ENCODE measurements around the gene SLC30A10. TPM values are rescaled to one million over a fixed set of nuclear protein-coding genes. Genes with fewer than 3 reads are reported as not detected.
"Not testable (repeated sequence)": the region's sequence is repeated elsewhere in the genome, so short reads cannot be mapped to it uniquely, and the experiment has no call there.

SLC30A10 gene
- polyA plus RNA-seq, 3 donors: 0.03 TPM; not detected in 2

GRCh38 chr1:219903353-219903871 is 24.9 kb downstream of the SLC30A10 start:
- H3K27ac ChIP-seq (ENCODE audit: low read depth, low read length): no peak overlapping the region
- 77 to 87% (median 80%) methylated on average over 5 of the region's 5 CpGs for WGBS, 3 donors

DNA sequence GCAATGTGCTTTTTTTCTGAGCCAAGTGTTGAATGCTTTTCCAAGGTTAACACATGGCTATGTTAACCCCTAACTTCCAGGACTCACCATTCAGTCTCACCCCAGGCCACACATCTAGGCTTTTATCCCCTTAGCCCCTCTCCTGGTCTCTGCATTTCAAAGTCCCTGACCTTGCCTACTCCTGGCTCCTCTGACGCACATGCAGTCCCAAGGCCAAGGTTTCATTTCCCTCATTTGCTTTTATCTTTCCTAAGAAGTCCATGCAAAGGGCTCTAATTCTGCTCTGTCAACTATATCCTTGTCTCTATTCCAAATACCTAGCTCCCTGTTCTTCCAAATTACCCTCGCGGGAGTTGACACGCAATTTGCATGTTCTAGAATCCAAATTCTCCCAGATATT is 25.4 kb downstream of the SLC30A10 start:
- WGBS, 3 donors: 74 to 86% (median 84%) methylated on average over 4 of the region's 4 CpGs

DNA sequence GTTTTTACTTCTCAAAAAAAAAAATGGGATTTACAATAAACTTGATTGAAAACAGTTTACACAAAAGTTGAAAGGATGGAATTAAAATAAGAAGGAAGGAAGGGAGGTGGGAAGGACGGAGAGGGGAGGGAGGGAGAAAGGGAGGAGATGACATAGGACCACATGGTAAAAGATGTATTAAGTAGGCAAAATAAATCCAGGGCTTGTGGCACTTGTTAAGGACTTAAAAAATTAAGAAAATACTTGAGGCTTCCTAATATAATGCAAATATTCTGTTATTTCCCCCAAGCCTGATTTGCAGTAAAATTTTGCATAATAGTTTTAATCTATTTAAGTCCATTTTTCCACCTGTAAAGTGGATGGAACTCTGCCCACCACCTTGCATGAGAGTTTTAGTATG is 27.5 kb downstream of the SLC30A10 start:
- no peak overlapping the region for H3K27ac ChIP-seq (ENCODE audit: low read depth, low read length)
- 55% methylated on average over 1 of the region's 1 CpG; no CpG with 5 or more reads in 2 of the 3 donors for WGBS, 3 donors

More for the DNA sequence above, 25.4 kb downstream of the SLC30A10 start:
- H3K27ac ChIP-seq (ENCODE audit: low read depth, low read length): no peak overlapping the region

GRCh38 chr1:219900201-219900600 is 28.2 kb downstream of the SLC30A10 start:
- no peak overlapping the region for H3K27ac ChIP-seq (ENCODE audit: low read depth, low read length)
- WGBS, 3 donors: 35 to 63% (median 44%) methylated on average over 1 of the region's 1 CpG

GRCh38 chr1:219898375-219898774 is 30.0 kb downstream of the SLC30A10 start:
- no peak overlapping the region for H3K27ac ChIP-seq (ENCODE audit: low read depth, low read length)
- 82 to 85% (median 84%) methylated on average over 5 of the region's 5 CpGs for WGBS, 3 donors

DNA sequence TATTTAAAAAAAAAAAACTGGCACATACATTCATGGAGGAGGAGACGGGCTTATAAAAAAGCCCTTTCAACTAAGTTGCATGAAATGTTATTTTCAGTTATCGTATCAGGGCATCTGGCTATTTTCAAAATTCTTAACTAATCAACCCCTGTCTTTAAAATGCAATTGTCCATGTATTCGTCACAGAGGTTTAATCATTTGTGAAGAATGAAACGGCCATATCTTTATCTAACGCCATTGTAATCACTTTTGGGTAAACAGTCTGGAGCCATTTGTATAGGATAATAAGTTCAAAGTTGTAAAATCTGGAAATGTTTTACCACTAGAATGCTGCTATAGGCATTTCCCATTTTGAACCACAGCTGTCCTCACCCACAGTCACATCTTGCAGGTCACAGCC is 30.4 kb downstream of the SLC30A10 start:
- WGBS, 3 donors: 42 to 60% (median 51%) methylated on average over 5 of the region's 5 CpGs
- H3K27ac ChIP-seq (ENCODE audit: low read depth, low read length): no peak overlapping the region

DNA sequence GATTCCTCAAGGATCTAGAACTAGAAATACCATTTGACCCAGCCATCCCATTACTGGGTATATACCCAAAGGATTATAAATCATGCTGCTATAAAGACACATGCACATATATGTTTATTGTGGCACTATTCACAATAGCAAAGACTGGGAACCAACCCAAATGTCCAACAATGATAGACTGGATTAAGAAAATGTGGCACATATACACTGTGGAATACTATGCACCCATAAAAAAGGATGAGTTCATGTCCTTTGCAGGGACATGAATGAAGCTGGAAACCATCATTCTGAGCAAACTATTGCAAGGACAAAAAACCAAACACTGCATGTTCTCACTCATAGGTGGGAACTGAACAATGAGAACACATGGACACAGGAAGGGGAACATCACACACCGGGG is 36.1 kb downstream of the SLC30A10 start:
- 93% methylated on average over 1 of the region's 1 CpG for WGBS, 3 donors
- H3K27ac ChIP-seq (ENCODE audit: low read depth, low read length): not testable (repeated sequence)

- WGBS, 3 donors: 76 to 90% (median 83%) methylated on average over 4 of the region's 4 CpGs
- not testable (repeated sequence) for H3K27ac ChIP-seq (ENCODE audit: low read depth, low read length)
Measured at GRCh38 chr1:219891846-219892245, 36.5 kb downstream of the SLC30A10 start.

DNA sequence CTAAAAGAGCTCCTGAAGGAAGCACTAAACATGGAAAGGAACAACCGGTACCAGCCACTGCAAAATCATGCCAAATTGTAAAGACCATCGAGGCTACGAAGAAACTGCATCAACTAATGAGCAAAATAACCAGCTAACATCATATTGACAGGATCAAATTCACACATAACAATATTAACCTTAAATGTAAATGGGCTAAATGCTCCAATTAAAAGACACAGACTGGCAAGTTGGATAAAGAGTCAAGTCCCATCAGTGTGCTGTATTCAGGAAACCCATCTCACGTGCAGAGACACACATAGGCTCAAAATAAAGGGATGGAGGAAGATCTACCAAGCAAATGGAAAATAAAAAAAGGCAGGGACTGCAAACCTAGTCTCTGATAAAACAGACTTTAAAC is 39.7 kb downstream of the SLC30A10 start:
- H3K27ac ChIP-seq (ENCODE audit: low read depth, low read length): not testable (repeated sequence)
- whole genome bisulfite sequencing, 3 donors: 78 to 90% (median 82%) methylated on average over 4 of the region's 4 CpGs

DNA sequence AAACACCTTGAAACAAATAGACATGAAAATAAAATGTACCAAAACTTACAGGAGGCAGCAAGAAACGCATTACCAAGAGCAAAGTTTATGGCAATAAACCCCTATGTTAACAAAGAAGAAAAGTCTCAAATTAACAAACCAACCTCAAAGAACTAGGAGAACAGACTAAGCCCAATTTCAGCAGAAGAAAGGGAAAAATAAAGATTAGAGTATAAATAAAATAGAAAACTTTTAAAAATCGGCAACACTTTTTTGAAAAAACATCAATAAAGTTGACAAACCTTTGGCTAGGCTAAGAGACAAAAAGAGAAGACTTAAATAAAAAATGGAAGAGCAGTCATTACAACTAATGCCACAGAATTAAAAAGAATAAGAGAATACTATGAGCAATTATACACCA is 42.7 kb downstream of the SLC30A10 start:
- H3K27ac ChIP-seq (ENCODE audit: low read depth, low read length): no peak overlapping the region
- 78 to 86% (median 85%) methylated on average over 2 of the region's 2 CpGs for WGBS, 3 donors

DNA sequence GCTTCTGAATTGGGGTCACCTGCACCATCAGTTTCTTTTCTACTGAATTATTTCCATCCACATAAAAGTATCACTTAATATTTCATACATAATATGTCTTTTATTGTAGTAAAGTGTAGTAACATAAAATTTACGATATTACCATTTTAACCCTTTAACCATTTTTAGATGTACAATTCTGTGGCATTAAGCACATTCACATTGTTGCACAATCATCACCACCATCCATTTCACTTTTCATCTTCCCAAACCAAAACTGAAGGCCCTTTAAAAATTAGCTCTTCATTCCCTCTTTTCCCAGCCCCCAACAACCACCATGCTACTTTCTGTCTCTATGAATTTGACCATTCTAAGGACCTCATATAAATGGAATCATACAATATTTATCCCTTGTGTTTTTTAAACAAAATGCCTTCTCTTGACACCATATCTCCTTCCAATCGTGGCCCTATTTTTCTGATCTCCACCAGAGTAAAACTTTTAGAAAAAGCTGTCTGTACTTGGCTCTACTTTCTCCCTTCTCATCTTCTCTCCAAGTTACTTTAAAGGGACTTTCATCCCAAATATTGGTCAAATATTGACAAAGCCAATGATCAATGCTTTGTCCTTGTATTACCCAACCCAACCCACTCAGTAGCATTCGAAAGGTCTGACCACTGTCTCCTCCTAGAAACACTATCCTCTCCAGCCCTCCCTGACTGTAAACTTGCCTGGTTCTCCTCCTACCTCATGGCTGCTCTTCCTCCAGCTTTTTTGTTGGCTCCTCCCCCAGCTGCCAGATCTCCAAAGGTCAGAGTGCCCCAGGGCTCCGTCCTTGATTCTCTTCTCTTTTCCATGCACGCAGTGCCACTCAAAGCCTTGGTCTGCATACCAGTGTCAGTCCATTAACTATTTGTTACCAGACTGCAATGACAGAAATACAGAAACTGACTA is 44.7 kb downstream of the SLC30A10 start:
- no peak overlapping the region for H3K27ac ChIP-seq (ENCODE audit: low read depth, low read length)
- WGBS, 3 donors: 44 to 61% (median 61%) methylated on average over 5 of the region's 5 CpGs

- H3K27ac ChIP-seq (ENCODE audit: low read depth, low read length): no peak overlapping the region
- WGBS, 3 donors: 76 to 90% (median 80%) methylated on average over 3 of the region's 3 CpGs
Measured at GRCh38 chr1:219882755-219883154, 45.6 kb downstream of the SLC30A10 start.

GRCh38 chr1:219882096-219882495 is 46.3 kb downstream of the SLC30A10 start:
- WGBS, 3 donors: 69 to 82% (median 74%) methylated on average over 3 of the region's 3 CpGs
- H3K27ac ChIP-seq (ENCODE audit: low read depth, low read length): no peak overlapping the region

- no peak overlapping the region for H3K27ac ChIP-seq (ENCODE audit: low read depth, low read length)
Measured at GRCh38 chr1:219880765-219881457, 47.4 kb downstream of the SLC30A10 start.

GRCh38 chr1:219876798-219877209 is 51.6 kb downstream of the SLC30A10 start:
- WGBS, 3 donors: 52 to 78% (median 70%) methylated on average over 5 of the region's 5 CpGs
- no peak overlapping the region for H3K27ac ChIP-seq (ENCODE audit: low read depth, low read length)

DNA sequence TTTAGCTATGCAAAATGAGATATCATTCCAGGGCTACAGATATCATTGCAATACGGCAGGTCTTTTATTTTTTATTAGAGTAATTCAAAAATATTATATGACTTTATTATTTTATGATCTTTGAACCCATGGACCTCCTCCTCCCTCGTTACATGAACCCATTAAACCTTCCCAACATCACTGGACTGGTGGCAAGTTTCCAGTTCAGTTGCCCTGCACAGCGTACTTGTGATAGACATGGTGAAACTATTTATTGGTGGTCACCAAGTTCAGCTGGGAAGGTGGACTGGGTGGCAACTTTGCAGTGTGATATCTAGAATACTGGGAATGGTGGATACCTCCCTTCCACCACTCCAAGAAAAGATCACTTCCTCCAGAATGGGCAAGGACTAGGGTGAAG is 52.5 kb downstream of the SLC30A10 start:
- WGBS, 3 donors: 68 to 70% (median 70%) methylated on average over 3 of the region's 3 CpGs

DNA sequence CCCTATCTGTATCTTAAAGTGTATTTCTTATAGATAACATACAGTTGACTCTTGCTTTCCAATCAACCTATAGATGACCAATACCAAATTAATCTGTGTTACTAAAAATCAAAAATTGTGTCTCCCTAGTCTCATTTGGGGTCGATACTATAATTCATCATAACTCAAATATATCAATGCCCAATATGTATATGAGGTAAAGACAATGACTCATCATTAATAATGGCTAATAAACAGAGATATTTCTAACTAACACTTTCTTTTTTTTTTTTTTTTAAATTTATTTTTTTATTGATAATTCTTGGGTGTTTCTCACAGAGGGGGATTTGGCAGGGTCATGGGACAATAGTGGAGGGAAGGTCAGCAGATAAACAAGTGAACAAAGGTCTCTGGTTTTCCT is 55.8 kb downstream of the SLC30A10 start:
- WGBS, 3 donors: 60 to 80% (median 80%) methylated on average over 1 of the region's 1 CpG
- H3K27ac ChIP-seq (ENCODE audit: low read depth, low read length): not testable (repeated sequence)

More for the DNA sequence above, 52.5 kb downstream of the SLC30A10 start:
- H3K27ac ChIP-seq (ENCODE audit: low read depth, low read length): no peak overlapping the region

GRCh38 chr1:219871427-219872057 is 56.8 kb downstream of the SLC30A10 start:
- H3K27ac ChIP-seq (ENCODE audit: low read depth, low read length): no peak overlapping the region
- WGBS, 3 donors: 31 to 45% (median 44%) methylated on average over 3 of the region's 3 CpGs

DNA sequence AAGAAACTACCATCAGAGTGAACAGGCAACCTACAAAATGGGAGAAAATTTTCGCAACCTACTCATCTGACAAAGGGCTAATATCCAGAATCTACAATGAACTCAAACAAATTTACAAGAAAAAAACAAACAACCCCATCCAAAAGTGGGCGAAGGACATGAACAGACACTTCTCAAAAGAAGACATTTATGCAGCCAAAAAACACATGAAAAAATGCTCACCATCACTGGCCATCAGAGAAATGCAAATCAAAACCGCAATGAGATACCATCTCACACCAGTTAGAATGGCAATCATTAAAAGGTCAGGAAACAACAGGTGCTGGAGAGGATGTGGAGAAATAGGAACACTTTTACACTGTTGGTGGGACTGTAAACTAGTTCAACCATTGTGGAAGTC is 59.7 kb downstream of the SLC30A10 start:
- H3K27ac ChIP-seq (ENCODE audit: low read depth, low read length): not testable (repeated sequence)
- WGBS, 3 donors: 90 to 100% (median 94%) methylated on average over 1 of the region's 3 CpGs
